SK-N-MC (cell line): Measurements from ENCODE around the gene ZBTB7C.

Source experiments
- EZH2 ChIP-seq: fragments of 200-600 bp; sonication (generic); IDR thresholded peaks from one replicate; pipeline ENCODE4 v1.6.1; 2017; ENCODE audit warnings: antibody characterized with exemption
- FOXP2 ChIP-seq: optimal IDR thresholded peaks from 2 replicates; pipeline ENCODE3; 2011; ENCODE audit warnings: mild to moderate bottlenecking, moderate library complexity; ENCODE audit not compliant: insufficient read depth; ENCODE audit errors: extremely low read length, control extremely low read depth
- POLR2AphosphoS5 ChIP-seq: IDR thresholded peaks from 2 replicates; pipeline ENCODE4 v1.6.1; 2012; ENCODE audit warnings: mild to moderate bottlenecking, low read depth, low read length, borderline replicate concordance

GRCh38 chr18:48215876-48216638 lies 193.1 kb downstream of the ZBTB7C start:
- TF ChIP-seq EZH2 (no peak), POLR2AphosphoS5 (no peak), FOXP2 (no peak)
